Cardiac muscle cell (in vitro differentiated cells and primary cell): ENCODE results near the gene GGACT. TPM values are rescaled to one million over a fixed set of nuclear protein-coding genes. Genes with fewer than 3 reads are reported as not detected.
A peak's percentile ranks its signal among the peaks of the same experiment; 100 is the strongest.

Source experiments
- DNase-seq, 2 donors: peaks; one replicate each; pipeline versions ENCODE4 v3.0.0 to v3.0.0-alpha.2; 2010 to 2017; ENCODE audit warnings: low read depth in 1 of 2, low spot score in 1 of 2
- H3K27ac ChIP-seq: fragments of 200-600 bp; sonication (generic); 2 replicates; pipeline ENCODE4 v1.5.1; 2016
- H3K27me3 ChIP-seq: fragments of 200-600 bp; sonication (generic); 2 replicates; pipeline ENCODE4 v1.6.0; 2016; ENCODE audit warnings: control low read depth
- H3K36me3 ChIP-seq: fragments of 200-600 bp; sonication (generic); 2 replicates; pipeline ENCODE4 v1.5.1; 2016; ENCODE audit warnings: control low read depth
- H3K4me1 ChIP-seq: fragments of 200-600 bp; sonication (generic); 2 replicates; pipeline ENCODE4 v1.8.1; 2017; ENCODE audit warnings: low read depth, mild to moderate bottlenecking, mixed run types
- H3K4me3 ChIP-seq: fragments of 200-600 bp; sonication (generic); 2 replicates; pipeline ENCODE4 v1.5.1; 2016; ENCODE audit warnings: mild to moderate bottlenecking
- H3K9me3 ChIP-seq: fragments of 200-600 bp; sonication (generic); 2 replicates; pipeline ENCODE4 v1.5.1; 2017; ENCODE audit warnings: low read depth, mild to moderate bottlenecking, control low read depth
- CTCF ChIP-seq: IDR thresholded peaks from 2 replicates; pipeline ENCODE4 v1.5.1; 2012; ENCODE audit warnings: low read depth, mild to moderate bottlenecking, low read length
- polyA plus RNA-seq: library from polyadenylated mRNA; unstranded; fragments of >200 nt; fragmentation: Nextera tagmentation; extraction: Ambion mirVana; gene quantifications from 2 replicates; pipeline ENCODE4 v1.2.1, GENCODE V29; 2016
- total RNA-seq: library from RNA; depleted of rRNA; stranded (reverse); fragments of >200 nt; gene quantifications from 2 replicates; pipeline ENCODE4 v1.2.3, GENCODE V29; 2016

The GGACT gene
- total and polyA plus RNA-seq, 2 experiments from 2014 or later = 4.4 to 8.3 TPM

- no peak overlapping the region for H3K4me3 ChIP-seq
- no peaks in the 10 kb centered on the region for H3K36me3 ChIP-seq
- no peak overlapping the region for H3K27ac ChIP-seq
- DNase-seq = no peak
- H3K9me3 ChIP-seq = no peaks in the 10 kb centered on the region
- TF ChIP-seq CTCF = no peak
- no peaks in the 10 kb centered on the region for H3K4me1 ChIP-seq
- H3K27me3 ChIP-seq = no peaks in the 10 kb centered on the region
Measured at GRCh38 chr13:100546713-100547405, 41.7 kb downstream of the GGACT start.

- no peaks in the 10 kb centered on the region for H3K27me3 ChIP-seq
- no peaks in the 10 kb centered on the region for H3K4me1 ChIP-seq
- TF ChIP-seq CTCF = no peak
- H3K36me3 ChIP-seq = no peaks in the 10 kb centered on the region
- no peak overlapping the region for H3K4me3 ChIP-seq
- DNase-seq = no peak
- H3K9me3 ChIP-seq = no peaks in the 10 kb centered on the region
- H3K27ac ChIP-seq = no peak overlapping the region
Measured at GRCh38 chr13:100545684-100546061, 42.9 kb downstream of the GGACT start.

- H3K27ac ChIP-seq = no peak overlapping the region
- no peak for TF ChIP-seq CTCF
- no peak for DNase-seq
Measured at GRCh38 chr13:100544866-100545683, 43.5 kb downstream of the GGACT start.

GRCh38 chr13:100543872-100544602 is 44.6 kb downstream of the GGACT start:
- Histone ChIP-seq H3K9me3 (no peaks in the 10 kb centered on the region), H3K36me3 (no peaks in the 10 kb centered on the region), H3K4me1 (no peaks in the 10 kb centered on the region), H3K27ac (no peak overlapping the region), H3K4me3 (no peak overlapping the region), H3K27me3 (no peaks in the 10 kb centered on the region)
- TF ChIP-seq CTCF = no peak
- DNase-seq = no peak

More at GRCh38 chr13:100544866-100545683, 43.5 kb downstream of the GGACT start:
- Histone ChIP-seq H3K4me1 (no peaks in the 10 kb centered on the region), H3K27me3 (no peaks in the 10 kb centered on the region), H3K36me3 (no peaks in the 10 kb centered on the region), H3K4me3 (no peak overlapping the region), H3K9me3 (no peaks in the 10 kb centered on the region)

GRCh38 chr13:100542826-100543156 is 45.8 kb downstream of the GGACT start:
- Histone ChIP-seq H3K4me1 (no peaks in the 10 kb centered on the region), H3K36me3 (no peaks in the 10 kb centered on the region), H3K4me3 (no peak overlapping the region), H3K9me3 (peaks cover 3% of the 10 kb centered on the region), H3K27me3 (no peaks in the 10 kb centered on the region), H3K27ac (no peak overlapping the region)
- TF ChIP-seq CTCF = peak; percentile 50
- DNase-seq = peak in 1 of 2 donors; percentile 50
